T-helper 2 cell treated with Interferon-gamma antibody and Interleukin-4, amounts not matched to agents 100 ng/mL and 5 ng/mL, for 36 hours (primary cell): ENCODE data around the gene TTC17. TPM values are rescaled to one million over a fixed set of nuclear protein-coding genes. Genes with fewer than 3 reads are reported as not detected.

Experiments
- intact Hi-C: fragments of 100-400 bp; cut with micrococcal nuclease; formaldehyde crosslinking; loops from one replicate; pipeline ENCODE4 v1.15.1; 2023
- total RNA-seq: library from RNA; stranded (reverse); gene quantifications from 2 replicates; pipeline ENCODE4 v1.2.3, GENCODE V29; 2022

TTC17 gene
- total RNA-seq, 1 donor from 2014 or later = 74.5 TPM

DNA sequence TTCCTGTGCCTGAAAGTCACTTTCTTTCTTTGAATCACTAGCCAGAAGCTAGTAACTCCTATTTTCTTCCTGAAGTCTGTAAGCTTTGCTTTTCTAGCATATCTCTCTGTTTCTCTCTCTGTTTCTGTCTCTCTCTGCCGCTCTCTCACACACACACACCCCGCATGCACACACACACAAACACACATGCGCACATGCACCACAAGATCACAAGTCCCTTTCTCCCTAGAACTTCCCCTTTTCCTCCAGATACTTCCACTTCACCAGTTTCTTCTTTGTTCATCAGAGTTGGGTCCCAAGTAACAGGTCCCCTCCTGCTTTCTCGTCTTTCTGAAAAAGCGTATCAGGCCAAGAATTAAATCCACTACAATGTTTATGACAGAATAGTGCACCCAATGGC is 173.3 kb downstream of the TTC17 start:
- intact Hi-C loops = no loop called here

DNA sequence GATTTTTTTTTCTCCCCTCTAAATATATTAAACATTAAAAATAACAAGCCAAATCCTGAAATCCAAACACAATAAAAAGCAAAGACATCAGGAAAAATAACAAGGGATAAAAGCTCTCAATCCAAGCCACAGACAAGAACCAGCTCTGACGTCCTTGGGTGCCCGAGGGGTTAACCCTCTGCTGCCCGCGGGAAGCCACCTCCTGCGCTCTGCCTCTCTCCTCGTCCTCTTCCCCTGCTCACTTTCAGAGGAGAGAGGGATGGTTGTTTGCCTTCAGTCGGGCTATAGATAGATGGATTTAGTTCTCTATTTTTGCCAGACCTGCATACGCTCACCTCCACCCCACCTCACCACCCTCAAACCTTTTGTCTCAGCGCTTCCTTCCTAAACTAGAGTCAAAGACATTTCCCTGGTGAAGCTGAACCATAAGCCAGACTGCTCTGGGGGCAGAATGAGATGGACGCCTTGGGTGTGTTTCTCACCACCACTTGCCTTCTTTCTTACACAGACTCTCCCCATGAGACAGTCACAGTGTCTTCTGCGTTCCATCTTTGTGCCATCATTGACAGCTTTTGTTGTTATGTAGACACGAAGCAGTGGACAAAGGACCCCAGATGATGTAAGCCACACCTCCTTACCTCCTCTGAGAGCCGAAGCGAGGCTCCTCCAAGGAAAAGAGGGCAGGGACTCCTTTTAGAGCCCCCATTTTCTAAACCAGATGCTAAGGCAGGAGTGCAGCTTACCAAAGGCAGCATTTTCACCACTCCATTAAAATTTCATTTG is 179.3 kb downstream of the TTC17 start:
- intact Hi-C loops = no loop called here

DNA sequence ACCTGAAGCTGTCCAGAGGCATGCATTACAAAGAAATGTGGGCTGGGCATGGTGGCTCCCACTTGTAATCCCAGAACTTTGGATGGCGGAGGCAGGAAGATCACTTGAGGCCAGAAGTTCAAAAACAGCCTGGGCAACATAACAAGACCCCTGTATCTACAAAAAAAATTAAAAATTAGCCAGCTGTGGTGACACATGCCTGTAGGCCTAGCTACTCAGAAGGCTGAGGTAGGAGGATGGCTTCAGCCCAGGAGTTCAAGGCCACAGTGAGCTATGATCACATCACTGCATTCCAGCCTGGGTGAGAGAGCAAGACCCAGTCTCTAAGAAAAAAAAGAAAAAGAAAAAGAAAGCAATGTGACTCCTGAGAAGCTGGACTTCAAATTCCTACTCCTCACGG is 183.3 kb downstream of the TTC17 start:
- intact Hi-C loops = no loop called here

DNA sequence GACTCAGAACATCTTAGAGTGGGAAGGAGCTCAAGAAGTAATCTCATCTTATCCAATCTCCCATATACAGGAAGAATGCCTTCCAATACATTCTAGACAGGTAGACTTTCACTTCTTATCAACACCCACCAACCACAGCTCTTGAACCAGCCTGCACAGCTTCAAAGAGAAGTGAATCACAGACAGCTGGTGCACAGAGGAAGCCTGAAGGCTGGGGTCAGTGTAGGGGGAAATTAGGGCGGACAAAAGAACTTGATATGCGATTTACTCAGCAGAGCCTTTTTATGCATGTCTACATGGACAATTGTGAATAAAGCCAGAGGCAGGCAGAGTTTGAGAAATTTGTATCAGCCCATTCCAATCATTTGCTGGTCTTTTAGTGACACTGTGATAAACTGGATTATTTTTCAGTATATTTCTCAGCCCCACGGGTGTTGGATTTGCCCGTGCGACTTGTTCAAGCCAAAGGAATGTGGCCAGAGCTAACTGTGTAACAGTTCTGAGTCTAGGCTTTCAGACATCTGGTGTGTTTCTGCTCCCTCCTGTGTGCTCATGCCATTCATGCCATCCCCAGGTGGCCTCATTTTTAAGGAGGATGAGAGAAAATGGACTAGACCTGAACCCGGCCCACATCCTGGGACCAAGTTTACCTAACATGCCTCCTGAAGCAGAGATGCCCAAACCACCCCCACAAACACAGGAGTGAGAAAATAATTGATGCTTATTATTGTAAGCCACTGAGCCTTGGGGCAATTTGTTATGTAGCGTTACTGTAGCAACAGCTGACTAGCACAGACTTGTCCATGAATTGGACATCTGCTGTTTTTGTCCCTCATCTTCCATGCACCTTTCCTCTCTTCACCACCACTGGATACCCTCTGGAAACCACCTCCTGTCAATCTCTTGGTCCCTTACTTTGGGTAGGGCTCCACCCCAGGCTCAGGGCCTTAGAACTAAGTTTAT is 184.3 kb downstream of the TTC17 start:
- intact Hi-C loops = no loop called here

Other genes with a start within 250 kb of the TTC17 start
- gene API5, start 46.9 kb upstream of the TTC17 start, total RNA-seq = 135 and 139 TPM in 2 replicates